ENCODE data around the gene HOXC9.

DNA sequence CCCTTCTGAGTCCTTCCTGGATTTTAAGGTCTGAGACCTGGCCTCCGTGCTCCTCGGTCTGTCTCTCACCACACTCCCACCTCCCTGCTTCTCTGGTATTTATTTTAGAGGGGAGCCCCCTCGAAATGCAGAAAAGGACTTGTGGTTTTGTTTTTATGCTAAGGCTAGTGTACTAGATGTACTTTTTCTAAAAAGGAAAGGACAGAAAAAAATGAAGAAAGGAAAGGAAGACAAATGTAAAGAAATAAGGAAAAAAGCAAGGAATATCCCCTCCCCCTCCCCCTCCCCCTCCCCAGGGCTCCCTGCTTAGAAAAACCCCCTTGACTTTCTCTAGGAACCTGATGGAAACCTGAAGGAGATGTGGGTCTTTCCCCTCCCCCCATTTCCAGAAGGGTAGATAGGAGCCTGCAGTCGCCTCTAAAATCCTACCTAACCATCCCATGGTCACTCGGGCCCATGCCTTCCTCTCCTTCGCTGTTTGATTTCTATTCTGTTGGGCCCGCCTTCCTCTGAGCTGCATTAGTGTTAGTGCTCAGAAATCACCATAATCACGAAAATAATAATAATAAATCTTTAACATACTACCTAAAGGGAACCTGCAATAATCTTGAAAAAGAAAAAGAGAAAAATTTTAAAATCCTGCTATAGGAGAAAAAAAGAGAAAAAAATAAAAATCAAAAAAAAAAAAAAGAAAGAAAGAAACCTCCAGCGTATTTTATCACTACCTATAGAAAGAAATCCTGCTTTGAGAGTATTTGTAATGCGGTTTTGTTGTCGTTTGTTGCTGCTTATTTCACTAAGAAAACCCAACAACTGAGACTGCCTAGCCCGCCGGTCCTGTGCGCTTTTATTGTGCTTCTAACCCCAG is 11.9 kb downstream of the HOXC9 start:
- TF ChIP-seq, protein P1, sequence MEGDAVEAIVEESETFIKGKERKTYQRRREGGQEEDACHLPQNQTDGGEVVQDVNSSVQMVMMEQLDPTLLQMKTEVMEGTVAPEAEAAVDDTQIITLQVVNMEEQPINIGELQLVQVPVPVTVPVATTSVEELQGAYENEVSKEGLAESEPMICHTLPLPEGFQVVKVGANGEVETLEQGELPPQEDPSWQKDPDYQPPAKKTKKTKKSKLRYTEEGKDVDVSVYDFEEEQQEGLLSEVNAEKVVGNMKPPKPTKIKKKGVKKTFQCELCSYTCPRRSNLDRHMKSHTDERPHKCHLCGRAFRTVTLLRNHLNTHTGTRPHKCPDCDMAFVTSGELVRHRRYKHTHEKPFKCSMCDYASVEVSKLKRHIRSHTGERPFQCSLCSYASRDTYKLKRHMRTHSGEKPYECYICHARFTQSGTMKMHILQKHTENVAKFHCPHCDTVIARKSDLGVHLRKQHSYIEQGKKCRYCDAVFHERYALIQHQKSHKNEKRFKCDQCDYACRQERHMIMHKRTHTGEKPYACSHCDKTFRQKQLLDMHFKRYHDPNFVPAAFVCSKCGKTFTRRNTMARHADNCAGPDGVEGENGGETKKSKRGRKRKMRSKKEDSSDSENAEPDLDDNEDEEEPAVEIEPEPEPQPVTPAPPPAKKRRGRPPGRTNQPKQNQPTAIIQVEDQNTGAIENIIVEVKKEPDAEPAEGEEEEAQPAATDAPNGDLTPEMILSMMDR (IDR thresholded peaks at IDR 0.05): no peak
- no peak for TF ChIP-seq EP300 (IDR thresholded peaks at IDR 0.05)
- no peak for TF ChIP-seq POLR2AphosphoS5 (IDR thresholded peaks at IDR 0.05)
- no peak for TF ChIP-seq POLR2A (IDR thresholded peaks at IDR 0.05)

Data from upper lobe of left lung (tissue), 4 donors.